Measurements from ENCODE around the gene DNAJC3. TPM values are rescaled to one million over a fixed set of nuclear protein-coding genes. Genes with fewer than 3 reads are reported as not detected.
"Not testable (repeated sequence)": the region's sequence is repeated elsewhere in the genome, so short reads cannot be mapped to it uniquely, and the experiment has no call there.

DNAJC3 gene
- total RNA-seq, 1 experiment from 2014 or later, result 25.7 TPM

- ChIA-PET CTCF (no interaction called here), POLR2A (interaction anchor here (0.7 kb wide), 1 partner anchor 56 kb away, joined by 3 read pairs; no protein-coding TSS in a partner anchor)
- TF ChIP-seq REST (IDR thresholded peaks at IDR 0.05; ENCODE audit: insufficient read depth in 1 of 2, low read depth in 2 of 2, low read length in 1 of 2) (no peak), SIN3A (IDR thresholded peaks at IDR 0.05; ENCODE audit: borderline replicate concordance, insufficient read depth, low read depth, low read length) (no peak), TCF7L2 (IDR thresholded peaks at IDR 0.05; ENCODE audit: low read depth, low read length) (no peak), CTCF (IDR thresholded peaks at IDR 0.05) (no peak), POLR2AphosphoS5 (IDR thresholded peaks at IDR 0.05; ENCODE audit: low read depth, low read length) (no peak)
- BruUV-seq (replicated peaks), result no TSS peak
- intact Hi-C loops (cut with micrococcal nuclease; ENCODE audit: unreplicated experiment), result no loop called here
- H3K27me3 ChIP-seq (ENCODE audit: control insufficient read depth, insufficient read depth, low read length), result no peaks in the 10 kb centered on the region
- DNase-seq (ENCODE audit: low read depth, low spot score) (no peak), ATAC-seq (no peak)
- no peak overlapping the region for H3K4me3 ChIP-seq (ENCODE audit: low read depth in 2 of 2, low read length in 2 of 2)
- no peaks in the 10 kb centered on the region for H3K4me1 ChIP-seq (ENCODE audit: control insufficient read depth, insufficient read depth, low read length)
- no peak overlapping the region for H3K27ac ChIP-seq (ENCODE audit: low read length)
- in situ Hi-C loops (cut with HindIII; ENCODE audit: low pct_unique_long_range_greater_than_20kb, low sequenced_read_pairs), result no loop called here
- H3K36me3 ChIP-seq (ENCODE audit: control insufficient read depth, insufficient read depth, low read length), result no peaks in the 10 kb centered on the region
- no peaks in the 10 kb centered on the region for H3K9me3 ChIP-seq (ENCODE audit: control insufficient read depth, insufficient read depth, low read depth, low read length)
Observed at GRCh38 chr13:95689582-95689926, 12.6 kb downstream of the DNAJC3 start.

GRCh38 chr13:95690986-95691385 lies 14.0 kb downstream of the DNAJC3 start:
- BruUV-seq (replicated peaks); H3K36me3 ChIP-seq (ENCODE audit: control insufficient read depth, insufficient read depth, low read length); intact Hi-C loops (cut with micrococcal nuclease; ENCODE audit: unreplicated experiment); POLR2A ChIA-PET; H3K27me3 ChIP-seq (ENCODE audit: control insufficient read depth, insufficient read depth, low read length); CTCF ChIA-PET; in situ Hi-C loops (cut with HindIII; ENCODE audit: low pct_unique_long_range_greater_than_20kb, low sequenced_read_pairs); H3K4me1 ChIP-seq (ENCODE audit: control insufficient read depth, insufficient read depth, low read length); H3K4me3 ChIP-seq (ENCODE audit: low read depth in 2 of 2, low read length in 2 of 2); DNase-seq (ENCODE audit: low read depth, low spot score); H3K27ac ChIP-seq (ENCODE audit: low read length); ATAC-seq; H3K9me3 ChIP-seq (ENCODE audit: control insufficient read depth, insufficient read depth, low read depth, low read length): not testable (repeated sequence)

- ChIA-PET POLR2A (no interaction called here), CTCF (no interaction called here)
- intact Hi-C loops (cut with micrococcal nuclease; ENCODE audit: unreplicated experiment) (no loop called here), in situ Hi-C loops (cut with HindIII; ENCODE audit: low pct_unique_long_range_greater_than_20kb, low sequenced_read_pairs) (no loop called here)
- Histone ChIP-seq H3K4me3 (ENCODE audit: low read depth in 2 of 2, low read length in 2 of 2) (no peak overlapping the region), H3K27ac (ENCODE audit: low read length) (no peak overlapping the region), H3K9me3 (ENCODE audit: control insufficient read depth, insufficient read depth, low read depth, low read length) (no peaks in the 10 kb centered on the region), H3K4me1 (ENCODE audit: control insufficient read depth, insufficient read depth, low read length) (peaks cover 4% of the 10 kb centered on the region; the same call in 1 of the 2 replicates), H3K36me3 (ENCODE audit: control insufficient read depth, insufficient read depth, low read length) (no peaks in the 10 kb centered on the region), H3K27me3 (ENCODE audit: control insufficient read depth, insufficient read depth, low read length) (no peaks in the 10 kb centered on the region)
- TF ChIP-seq POLR2AphosphoS5 (IDR thresholded peaks at IDR 0.05; ENCODE audit: low read depth, low read length), result no peak
- TF ChIP-seq SIN3A (IDR thresholded peaks at IDR 0.05; ENCODE audit: borderline replicate concordance, insufficient read depth, low read depth, low read length), result no peak
- no peak for TF ChIP-seq CTCF (IDR thresholded peaks at IDR 0.05)
- TF ChIP-seq TCF7L2 (IDR thresholded peaks at IDR 0.05; ENCODE audit: low read depth, low read length), result no peak
- no peak for TF ChIP-seq REST (IDR thresholded peaks at IDR 0.05; ENCODE audit: insufficient read depth in 1 of 2, low read depth in 2 of 2, low read length in 1 of 2)
- ATAC-seq (no peak), DNase-seq (ENCODE audit: low read depth, low spot score) (no peak)
- no TSS peak for BruUV-seq (replicated peaks)
Observed at GRCh38 chr13:95697052-95697680, 20.2 kb downstream of the DNAJC3 start.

Measured in Panc1 (cell line).